GM19240 (cell line): ENCODE results near the gene SGPP2.
"Not testable (repeated sequence)": the region's sequence is repeated elsewhere in the genome, so short reads cannot be mapped to it uniquely, and the experiment has no call there.

Experiments
- DNase-seq: peaks from one replicate; pipeline ENCODE4 v3.0.0; 2011; ENCODE audit warnings: low spot score; ENCODE audit not compliant: insufficient read length

Gene SGPP2

DNA sequence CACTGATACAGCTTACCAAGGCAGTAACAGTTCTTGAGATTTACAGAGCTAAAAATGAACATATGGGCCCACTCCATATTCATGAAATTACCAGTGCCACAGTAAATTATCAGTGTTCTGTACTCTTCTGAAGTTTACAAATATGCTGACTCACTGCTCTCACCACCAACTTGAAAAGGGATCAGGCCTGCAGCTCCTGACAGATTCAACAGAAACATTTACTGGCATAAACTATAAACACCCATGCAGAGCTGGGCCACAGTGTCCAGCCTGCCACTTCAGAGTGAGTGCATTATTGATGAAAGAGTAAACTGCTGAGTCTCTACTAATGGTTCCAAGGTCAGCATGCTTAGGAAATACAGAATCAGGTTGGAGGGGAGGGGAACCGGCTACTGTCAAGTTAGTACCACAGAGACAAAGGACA, 148.4 kb downstream of the SGPP2 start:
- no peak for DNase-seq

DNA sequence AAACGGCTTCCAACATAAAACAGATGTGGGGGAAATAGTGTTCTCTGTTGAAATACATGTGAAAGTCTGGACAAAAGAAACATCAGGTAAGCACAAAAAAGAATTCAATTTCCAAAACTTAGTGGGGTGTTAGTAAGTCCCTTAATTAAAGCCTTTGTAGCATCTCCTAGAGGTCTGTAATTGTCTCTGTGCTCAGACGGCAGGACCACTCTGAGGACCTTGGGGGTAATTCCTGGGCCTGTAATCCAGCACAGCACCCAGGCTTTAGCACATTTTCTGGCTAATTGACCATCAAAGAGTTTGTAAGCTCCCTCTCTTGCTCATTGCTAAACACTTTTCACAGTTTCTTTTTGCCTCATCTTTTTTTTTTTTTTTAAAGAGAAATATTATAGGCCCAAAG, 151.3 kb downstream of the SGPP2 start:
- DNase-seq, result no peak

DNA sequence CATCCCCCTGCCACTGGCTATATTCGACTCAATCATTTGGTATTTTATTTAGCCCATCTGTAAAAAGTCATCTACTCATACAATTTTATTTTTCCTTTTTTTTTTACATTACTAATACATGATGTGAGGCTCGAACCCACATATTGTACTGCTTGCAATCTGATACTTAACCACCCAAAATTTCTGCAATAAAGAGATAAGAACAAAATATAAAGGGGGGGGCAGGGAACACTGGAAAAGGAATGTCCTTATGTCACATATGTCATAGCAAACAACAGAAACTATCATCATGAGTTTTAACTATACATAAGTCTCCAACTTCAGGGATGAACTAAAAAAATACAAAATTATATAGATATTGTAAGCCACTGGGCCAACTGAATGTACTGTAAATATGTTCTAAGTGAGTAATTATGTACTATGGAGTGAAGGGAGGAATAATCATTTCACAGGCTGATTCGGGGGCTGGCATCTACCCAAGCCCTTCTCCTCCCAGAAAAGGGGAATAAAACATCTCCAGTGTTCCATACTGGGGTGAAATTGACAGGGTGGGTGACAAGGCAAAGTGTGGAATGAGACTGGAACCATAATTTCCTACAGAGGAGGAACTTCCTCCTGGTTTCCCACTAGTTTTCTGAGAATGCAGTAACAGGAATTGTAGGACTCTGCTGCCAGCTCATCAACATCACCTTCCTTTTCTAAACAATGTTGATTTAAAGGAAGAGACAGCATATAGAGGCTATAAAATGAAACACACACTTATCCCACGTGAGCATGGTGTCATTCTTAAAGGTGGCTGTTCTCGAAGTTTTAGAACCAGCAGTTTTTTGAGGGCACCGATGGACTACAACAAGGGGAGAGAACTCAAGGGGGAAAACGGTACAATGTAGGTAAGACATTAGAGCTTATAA, 152.1 kb downstream of the SGPP2 start:
- DNase-seq, result no peak

DNA sequence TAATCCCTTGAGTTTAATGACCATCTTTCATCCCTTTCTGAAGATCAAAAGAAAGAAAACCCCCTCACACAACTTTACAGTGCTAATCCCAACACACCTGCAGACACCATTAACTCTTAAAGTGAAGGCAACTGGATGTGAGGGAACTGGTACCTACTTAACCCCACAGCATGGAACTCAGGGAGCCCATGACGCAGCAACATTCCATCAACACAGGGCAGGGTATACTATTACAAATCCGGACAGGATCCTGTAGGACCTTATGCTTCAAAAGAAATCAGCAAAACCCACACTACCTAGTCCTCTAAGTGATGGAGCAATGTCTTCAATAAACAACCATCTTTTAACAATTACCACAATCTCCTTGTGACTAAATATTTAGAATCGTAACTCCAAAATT, 153.0 kb downstream of the SGPP2 start:
- no peak for DNase-seq

DNA sequence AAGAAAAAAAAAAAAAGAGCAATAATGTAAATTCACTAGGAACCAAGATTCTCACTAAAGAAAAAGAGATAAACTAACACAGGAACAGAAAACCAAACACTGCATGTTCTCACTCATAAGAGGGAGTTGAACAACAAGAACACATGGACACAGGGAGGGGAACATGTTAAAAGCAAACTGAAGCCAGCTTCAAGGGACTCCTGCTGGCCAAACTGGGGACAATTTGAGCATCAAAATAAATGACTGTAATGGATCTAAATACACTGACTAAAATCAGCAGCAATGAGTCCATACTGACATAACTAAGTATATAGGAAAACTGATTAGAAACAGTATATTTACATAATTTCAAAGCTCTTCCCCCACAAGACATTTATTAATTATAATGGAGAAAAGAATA, 158.6 kb downstream of the SGPP2 start:
- DNase-seq, result no peak

DNA sequence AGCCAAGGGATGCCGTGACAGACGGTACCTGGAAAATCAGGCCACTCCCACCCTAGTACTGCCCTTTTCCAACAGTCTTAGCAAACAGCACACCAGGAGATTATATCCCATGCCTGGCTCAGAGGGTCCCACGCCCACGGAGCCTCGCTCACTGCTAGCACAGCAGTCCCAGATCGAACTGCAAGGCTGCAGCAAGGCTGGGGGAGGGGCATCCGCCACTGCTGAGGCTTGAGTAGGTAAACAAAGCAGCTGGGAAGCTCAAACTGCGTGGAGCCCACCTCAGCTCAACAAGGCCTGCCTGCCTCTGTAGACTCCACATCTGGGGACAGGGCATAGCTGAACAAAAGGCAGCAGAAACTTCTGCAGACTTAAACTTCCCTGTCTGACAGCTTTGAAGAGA, 160.2 kb downstream of the SGPP2 start:
- not testable (repeated sequence) for DNase-seq

DNA sequence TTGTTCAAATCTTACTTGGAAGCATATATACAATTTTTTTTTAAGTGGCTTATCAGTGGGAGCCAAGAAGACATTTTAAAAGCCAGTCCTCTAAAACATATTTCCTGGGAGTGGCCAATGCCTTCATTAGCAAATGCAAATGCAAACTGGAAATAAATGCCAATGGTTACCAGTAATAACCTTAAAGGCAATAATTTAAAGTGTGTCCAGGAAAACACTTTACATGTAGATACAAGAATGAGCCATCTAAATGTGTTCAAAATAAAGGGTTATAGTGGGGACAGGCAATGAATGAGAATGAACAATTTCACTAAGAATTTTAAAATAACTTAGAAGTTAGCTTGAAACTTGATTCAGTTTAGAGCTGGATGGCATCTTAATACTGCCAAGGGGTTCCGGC, 167.3 kb downstream of the SGPP2 start:
- no peak for DNase-seq

DNA sequence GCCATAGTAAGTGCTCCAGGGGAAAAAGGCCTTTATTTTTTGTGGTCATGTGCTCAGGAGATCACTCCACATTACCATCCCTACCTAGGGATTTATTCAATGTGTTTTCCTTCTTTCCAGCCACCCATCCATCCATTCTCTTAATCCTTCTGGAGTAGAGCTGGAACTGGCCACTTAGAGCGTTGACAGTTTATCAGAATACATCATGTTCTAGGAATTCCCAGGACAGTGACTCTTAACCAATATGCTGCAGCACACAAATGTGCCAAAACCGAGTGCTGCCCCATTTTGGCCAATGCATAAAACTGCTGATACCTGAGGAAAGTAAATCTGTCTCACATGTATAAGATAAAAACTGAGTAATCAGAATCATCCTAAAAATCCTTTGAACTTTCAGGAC, 167.8 kb downstream of the SGPP2 start:
- DNase-seq, result no peak

DNA sequence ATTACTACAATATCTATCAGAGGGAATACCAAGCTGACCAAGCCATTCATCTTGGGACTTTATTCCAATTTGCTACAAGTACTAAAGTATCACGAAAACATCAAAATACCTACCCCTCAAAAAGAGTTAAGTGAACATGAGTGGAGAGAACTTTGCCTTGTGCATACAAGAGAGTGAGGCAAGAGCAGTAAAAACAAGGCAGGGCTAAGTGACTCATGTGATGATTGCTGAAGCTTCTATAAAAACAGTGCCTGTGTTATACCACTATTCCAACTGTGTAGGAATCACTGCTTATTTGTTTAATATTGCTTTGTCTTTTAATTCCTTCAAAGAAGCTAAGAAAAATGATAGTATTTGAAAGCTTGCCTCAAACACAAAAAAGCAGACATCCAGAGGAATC, 170.3 kb downstream of the SGPP2 start:
- DNase-seq, result no peak

DNA sequence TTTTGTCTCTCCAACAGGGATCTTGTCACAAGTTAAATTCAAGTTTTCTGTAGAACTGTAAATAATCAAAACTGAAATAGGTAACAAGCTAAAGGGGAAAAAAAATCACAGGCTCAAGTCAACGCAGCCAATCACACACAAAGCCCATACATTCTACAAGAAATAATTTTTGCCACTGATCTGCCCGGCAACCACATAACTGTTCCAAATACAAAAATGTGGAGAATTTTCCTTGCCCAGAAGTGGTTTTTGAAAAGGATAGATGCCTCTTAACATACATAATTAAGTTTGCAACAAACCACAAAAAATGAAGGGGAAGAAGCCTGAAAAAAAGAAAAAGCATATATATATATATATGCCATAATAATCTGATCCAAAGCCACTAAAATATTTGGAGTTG, 171.2 kb downstream of the SGPP2 start:
- no peak for DNase-seq

DNA sequence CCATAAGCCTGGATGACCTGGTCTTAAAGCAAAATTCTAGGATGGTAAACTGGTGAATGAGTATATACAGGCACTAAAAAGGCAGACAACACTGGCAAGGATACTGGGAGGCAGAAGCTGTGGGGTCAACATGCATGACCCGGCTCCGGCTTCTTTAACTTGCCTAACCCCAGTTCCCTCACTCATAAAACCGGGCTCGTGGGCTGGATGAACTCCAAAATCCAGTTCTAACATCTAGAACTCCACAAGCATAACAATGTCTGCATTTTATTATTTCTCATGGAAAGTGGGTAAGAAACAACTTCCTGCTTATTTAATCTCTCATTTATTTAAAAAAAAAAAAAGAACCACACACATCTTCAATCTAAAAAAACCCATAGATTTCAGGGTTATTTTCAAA, 174.3 kb downstream of the SGPP2 start:
- no peak for DNase-seq

DNA sequence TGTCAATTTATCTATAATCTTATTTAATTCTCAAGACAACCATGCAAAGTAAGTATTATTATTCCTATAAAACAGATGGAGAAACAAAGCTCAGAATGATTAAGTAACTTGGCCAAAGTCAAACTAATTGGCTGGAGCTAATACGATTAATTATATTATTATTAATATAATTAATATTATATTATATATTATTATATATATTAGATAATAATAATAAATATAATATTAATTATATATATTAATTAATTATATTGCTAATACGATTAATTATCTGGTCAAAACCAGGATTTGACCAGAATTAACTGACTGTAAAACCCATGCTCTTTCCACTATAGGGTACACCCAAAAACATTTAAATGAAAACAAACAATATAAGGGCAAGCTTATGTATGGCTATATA, 179.2 kb downstream of the SGPP2 start:
- DNase-seq, result no peak

DNA sequence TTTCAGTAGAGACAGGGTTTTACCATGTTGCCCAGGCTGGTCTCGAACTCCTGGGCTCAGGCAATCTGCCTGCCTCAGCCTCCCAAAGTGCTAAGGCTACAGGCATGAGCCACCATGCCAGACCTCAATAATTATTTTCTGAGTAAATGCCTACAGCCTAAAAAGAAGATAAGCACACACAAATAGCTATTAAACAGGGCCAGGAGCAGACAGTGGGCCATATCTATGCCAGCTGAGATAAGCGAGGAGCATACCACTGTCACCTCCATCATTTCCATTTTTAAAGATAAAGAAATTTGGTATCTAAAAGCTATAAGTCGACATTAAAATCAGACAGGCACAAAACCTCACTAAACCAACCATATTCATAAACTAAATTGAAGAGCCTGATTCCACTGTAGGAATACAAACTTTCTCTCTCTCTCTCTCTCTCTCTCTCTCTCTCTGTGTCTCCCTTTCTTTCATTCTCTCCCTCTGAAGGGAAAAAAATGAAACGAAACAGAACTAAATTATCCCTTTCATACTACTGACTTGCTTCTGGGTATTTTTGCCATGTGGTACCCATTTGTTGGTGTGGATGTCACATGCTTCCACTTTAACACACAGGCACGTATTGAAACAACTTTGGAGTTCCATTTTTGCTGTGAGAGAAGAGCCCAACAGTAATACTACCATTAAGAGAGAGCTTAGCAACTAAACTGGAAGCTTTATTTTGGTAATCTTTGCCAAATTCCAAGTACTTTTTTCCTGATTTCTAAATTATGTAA, 180.6 kb downstream of the SGPP2 start:
- no peak for DNase-seq

DNA sequence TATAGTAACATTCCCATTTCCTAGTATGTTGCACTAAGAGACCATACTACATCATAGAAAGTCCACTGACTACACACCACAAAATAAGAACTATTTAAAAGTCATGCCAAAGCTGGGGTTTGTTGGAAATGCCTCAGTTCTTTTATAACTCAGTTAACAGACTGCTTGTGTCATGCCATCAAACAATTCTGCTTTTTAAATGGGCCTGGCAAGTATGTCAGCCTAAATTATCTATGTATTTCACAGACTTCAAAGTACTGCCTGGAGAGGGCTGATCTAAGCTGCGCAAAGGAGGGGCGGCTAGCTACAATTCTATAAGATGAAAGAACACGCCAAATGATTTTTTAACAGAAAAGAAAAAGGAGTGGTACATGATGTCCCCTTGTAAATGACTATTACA, 182.0 kb downstream of the SGPP2 start:
- no peak for DNase-seq

DNA sequence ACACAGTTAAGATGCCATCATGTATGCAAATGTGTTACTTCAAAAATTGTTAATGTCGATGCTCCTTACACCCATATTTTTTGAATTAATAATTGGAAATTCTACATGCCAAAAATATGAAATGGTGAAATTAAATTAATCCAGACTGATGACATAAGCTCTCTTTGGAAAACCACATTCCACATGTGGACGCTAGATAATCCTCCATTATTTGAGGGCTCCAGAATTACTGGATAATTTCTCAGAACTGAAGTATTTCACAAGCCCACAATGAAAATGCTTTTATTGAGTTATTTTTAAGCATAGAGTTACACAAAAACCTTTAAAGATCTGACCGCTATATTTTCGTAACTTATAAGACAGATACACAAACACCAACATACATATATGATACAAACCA, 183.7 kb downstream of the SGPP2 start:
- no peak for DNase-seq

DNA sequence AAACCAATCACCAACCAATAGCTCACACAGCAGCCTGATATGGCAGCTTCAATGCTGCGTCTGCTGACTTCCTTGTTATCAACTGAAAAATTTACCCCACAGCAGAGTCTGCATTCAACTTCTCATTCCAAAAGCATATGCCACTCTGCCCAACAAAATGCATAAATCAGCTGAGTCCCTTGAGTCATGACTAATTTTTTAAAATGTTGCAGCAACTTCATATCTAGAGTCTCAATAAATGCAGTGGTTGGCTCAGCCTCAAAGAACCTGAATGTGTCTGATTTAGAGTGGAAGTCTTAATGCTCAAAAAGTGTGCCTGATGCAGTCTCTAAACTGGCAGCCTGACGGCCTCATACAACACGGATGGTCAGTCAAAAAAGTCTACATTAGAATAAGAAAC, 185.0 kb downstream of the SGPP2 start:
- no peak for DNase-seq
